ENCODE measurements around the gene RNF213.
"Not testable (repeated sequence)": the region's sequence is repeated elsewhere in the genome, so short reads cannot be mapped to it uniquely, and the experiment has no call there.

The RNF213 gene

GRCh38 chr17:80251966-80252365, 8.7 kb upstream of the RNF213 start:
- H3K4me3 ChIP-seq (ENCODE audit: low read depth, low read length) = no peak overlapping the region
- TF ChIP-seq CTCF (IDR thresholded peaks at IDR 0.05; ENCODE audit: insufficient read depth, low read depth, low read length, missing control alignments) = no peak
- DNase-seq (ENCODE audit: low read depth) = no peak

- no peak overlapping the region for H3K4me3 ChIP-seq (ENCODE audit: low read depth, low read length)
- TF ChIP-seq CTCF (IDR thresholded peaks at IDR 0.05; ENCODE audit: insufficient read depth, low read depth, low read length, missing control alignments) = peak; percentile 80
- peak; percentile 83 for DNase-seq (ENCODE audit: low read depth)
Measured at GRCh38 chr17:80252871-80253270, 7.8 kb upstream of the RNF213 start.

- no peak for TF ChIP-seq CTCF (IDR thresholded peaks at IDR 0.05; ENCODE audit: insufficient read depth, low read depth, low read length, missing control alignments)
- no peak overlapping the region for H3K4me3 ChIP-seq (ENCODE audit: low read depth, low read length)
- DNase-seq (ENCODE audit: low read depth) = no peak
Measured at GRCh38 chr17:80253631-80254395, 6.8 kb upstream of the RNF213 start.

- no peak for TF ChIP-seq CTCF (IDR thresholded peaks at IDR 0.05; ENCODE audit: insufficient read depth, low read depth, low read length, missing control alignments)
- no peak overlapping the region for H3K4me3 ChIP-seq (ENCODE audit: low read depth, low read length)
- peak; percentile 91 for DNase-seq (ENCODE audit: low read depth)
Measured at GRCh38 chr17:80254396-80255251, 6.0 kb upstream of the RNF213 start.

GRCh38 chr17:80256034-80256350, 4.7 kb upstream of the RNF213 start:
- no peak for DNase-seq (ENCODE audit: low read depth)
- no peak overlapping the region for H3K4me3 ChIP-seq (ENCODE audit: low read depth, low read length)
- TF ChIP-seq CTCF (IDR thresholded peaks at IDR 0.05; ENCODE audit: insufficient read depth, low read depth, low read length, missing control alignments) = no peak

GRCh38 chr17:80257716-80258213, 2.9 kb upstream of the RNF213 start:
- no peak for TF ChIP-seq CTCF (IDR thresholded peaks at IDR 0.05; ENCODE audit: insufficient read depth, low read depth, low read length, missing control alignments)
- no peak for DNase-seq (ENCODE audit: low read depth)
- H3K4me3 ChIP-seq (ENCODE audit: low read depth, low read length) = no peak overlapping the region

GRCh38 chr17:80258296-80258695, 2.4 kb upstream of the RNF213 start:
- H3K4me3 ChIP-seq (ENCODE audit: low read depth, low read length) = not testable (repeated sequence)
- DNase-seq (ENCODE audit: low read depth) = peak; percentile 58

Data from GM12865 (cell line).